HG03571 (cell line): ENCODE measurements around the gene CHRNB4.

Source experiments
- ATAC-seq: cut with Tn5 transposase; IDR thresholded peaks from one replicate; pipeline ENCODE4 v1.9.1; 2021; ENCODE audit not compliant: unreplicated experiment

The CHRNB4 gene

GRCh38 chr15:78634210-78635145 is 6.5 kb downstream of the CHRNB4 start:
- ATAC-seq: no peak

GRCh38 chr15:78633348-78633747 is 7.7 kb downstream of the CHRNB4 start:
- no peak for ATAC-seq

- no peak for ATAC-seq
Observed at GRCh38 chr15:78630886-78631633, 9.9 kb downstream of the CHRNB4 start.

GRCh38 chr15:78629716-78630065 is 11.3 kb downstream of the CHRNB4 start:
- ATAC-seq: no peak

- ATAC-seq: no peak
Observed at GRCh38 chr15:78629031-78629715, 11.8 kb downstream of the CHRNB4 start.

GRCh38 chr15:78628227-78628626 is 12.8 kb downstream of the CHRNB4 start:
- no peak for ATAC-seq

GRCh38 chr15:78627348-78627747 is 13.7 kb downstream of the CHRNB4 start:
- ATAC-seq: no peak

GRCh38 chr15:78626381-78626995 is 14.5 kb downstream of the CHRNB4 start:
- ATAC-seq: no peak

GRCh38 chr15:78625606-78626280 is 15.3 kb downstream of the CHRNB4 start:
- no peak for ATAC-seq

GRCh38 chr15:78624651-78625590 is 16.1 kb downstream of the CHRNB4 start:
- ATAC-seq: no peak

- no peak for ATAC-seq
Observed at GRCh38 chr15:78623786-78624497, 17.1 kb downstream of the CHRNB4 start.

GRCh38 chr15:78621810-78622402 is 19.1 kb downstream of the CHRNB4 start:
- no peak for ATAC-seq

GRCh38 chr15:78620527-78621421 is 20.2 kb downstream of the CHRNB4 start, which contains the start of gene CHRNA3:
Gene CHRNA3, minus strand, starts transcription at chr15:78620996. Its CDS starts 202 bp downstream, at chr15:78620794.
- no peak for ATAC-seq

GRCh38 chr15:78620021-78620526 is 20.9 kb downstream of the CHRNB4 start:
- no peak for ATAC-seq

GRCh38 chr15:78619022-78619950 is 21.7 kb downstream of the CHRNB4 start:
- no peak for ATAC-seq

GRCh38 chr15:78618490-78618934 is 22.5 kb downstream of the CHRNB4 start:
- ATAC-seq: no peak
